Liver (tissue), 3 donors: Measurements from ENCODE around the gene FRMD6.

Experiments used
- ATF3 ChIP-seq: IDR thresholded peaks from 2 replicates; pipeline ENCODE4 v1.6.1; 2016; ENCODE audit warnings: antibody characterized with exemption
- CTCF ChIP-seq: fragments of 150-350 bp; IDR thresholded peaks from 2 replicates; pipeline ENCODE4 v1.5.1; 2017; ENCODE audit warnings: improper control_type of control experiment, low read depth, low read length; ENCODE audit not compliant: missing input control
- GABPA ChIP-seq, 2 donors: IDR thresholded peaks in 1 of 2; conservative IDR thresholded peaks in 1 of 2; 2 replicates each; pipeline ENCODE4 v1.6.1; 2016; ENCODE audit warnings: antibody characterized with exemption in 2 of 2, mild to moderate bottlenecking in 1 of 2, moderate library complexity in 1 of 2
- JUND ChIP-seq, 2 donors: IDR thresholded peaks; 2 replicates each; pipeline ENCODE4 v1.6.1; 2016; ENCODE audit warnings: antibody characterized with exemption in 2 of 2
- RAD21 ChIP-seq, 2 donors: IDR thresholded peaks; 2 replicates each; pipeline ENCODE4 v1.6.1; 2016; ENCODE audit warnings: antibody characterized with exemption in 2 of 2, mild to moderate bottlenecking in 2 of 2
- REST ChIP-seq: IDR thresholded peaks from 2 replicates; pipeline ENCODE4 v1.6.1; 2016; ENCODE audit warnings: antibody characterized with exemption, mild to moderate bottlenecking
- RXRA ChIP-seq, 2 donors: IDR thresholded peaks; 2 replicates each; pipeline ENCODE4 v1.6.1; 2017 to 2018; ENCODE audit warnings: antibody characterized with exemption in 2 of 2, mild to moderate bottlenecking in 1 of 2
- SP1 ChIP-seq: IDR thresholded peaks from 2 replicates; pipeline ENCODE4 v1.6.1; 2018; ENCODE audit warnings: antibody characterized with exemption, mild to moderate bottlenecking
- TAF1 ChIP-seq: conservative IDR thresholded peaks from 2 replicates; pipeline ENCODE4 v1.6.1; 2016; ENCODE audit warnings: antibody characterized with exemption, mild to moderate bottlenecking
- YY1 ChIP-seq: IDR thresholded peaks from 2 replicates; pipeline ENCODE4 v1.6.1; 2016; ENCODE audit warnings: antibody characterized with exemption, mild to moderate bottlenecking
- TF ChIP-seq, protein P1 (sequence below): IDR thresholded peaks from 2 replicates; pipeline ENCODE4 v1.6.1; 2016; ENCODE audit warnings: antibody characterized with exemption
- TF ChIP-seq, protein P2 (sequence below): IDR thresholded peaks from 2 replicates; pipeline ENCODE4 v1.6.1; 2016; ENCODE audit warnings: antibody characterized with exemption
- donor health status: healthy.
- donor health status: healthy.

GRCh38 chr14:51726166-51726899 lies 74.6 kb downstream of the FRMD6 start:
- TF ChIP-seq JUND (IDR thresholded peaks at IDR 0.05), result no peak
- TF ChIP-seq CTCF, result no peak
- no peak for TF ChIP-seq REST
- TF ChIP-seq, protein P1, sequence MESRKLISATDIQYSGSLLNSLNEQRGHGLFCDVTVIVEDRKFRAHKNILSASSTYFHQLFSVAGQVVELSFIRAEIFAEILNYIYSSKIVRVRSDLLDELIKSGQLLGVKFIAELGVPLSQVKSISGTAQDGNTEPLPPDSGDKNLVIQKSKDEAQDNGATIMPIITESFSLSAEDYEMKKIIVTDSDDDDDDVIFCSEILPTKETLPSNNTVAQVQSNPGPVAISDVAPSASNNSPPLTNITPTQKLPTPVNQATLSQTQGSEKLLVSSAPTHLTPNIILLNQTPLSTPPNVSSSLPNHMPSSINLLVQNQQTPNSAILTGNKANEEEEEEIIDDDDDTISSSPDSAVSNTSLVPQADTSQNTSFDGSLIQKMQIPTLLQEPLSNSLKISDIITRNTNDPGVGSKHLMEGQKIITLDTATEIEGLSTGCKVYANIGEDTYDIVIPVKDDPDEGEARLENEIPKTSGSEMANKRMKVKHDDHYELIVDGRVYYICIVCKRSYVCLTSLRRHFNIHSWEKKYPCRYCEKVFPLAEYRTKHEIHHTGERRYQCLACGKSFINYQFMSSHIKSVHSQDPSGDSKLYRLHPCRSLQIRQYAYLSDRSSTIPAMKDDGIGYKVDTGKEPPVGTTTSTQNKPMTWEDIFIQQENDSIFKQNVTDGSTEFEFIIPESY, result no peak
- no peak for TF ChIP-seq TAF1
- no peak for TF ChIP-seq RAD21 (IDR thresholded peaks at IDR 0.05)
- TF ChIP-seq GABPA (IDR thresholded peaks at IDR 0.05 in 1 of 2, conservative IDR thresholded peaks at IDR 0.05 in 1 of 2), result no peak
- TF ChIP-seq, protein P2, sequence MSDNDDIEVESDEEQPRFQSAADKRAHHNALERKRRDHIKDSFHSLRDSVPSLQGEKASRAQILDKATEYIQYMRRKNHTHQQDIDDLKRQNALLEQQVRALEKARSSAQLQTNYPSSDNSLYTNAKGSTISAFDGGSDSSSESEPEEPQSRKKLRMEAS, result no peak
- no peak for TF ChIP-seq SP1
- no peak for TF ChIP-seq ATF3
- TF ChIP-seq RXRA (IDR thresholded peaks at IDR 0.05), result no peak
- no peak for TF ChIP-seq YY1
